ENCODE results near the gene FBXO28.

Gene FBXO28

GRCh38 chr1:224090116-224090515 lies 23.8 kb upstream of the FBXO28 start:
- no peak for ATAC-seq
- no peak for TF ChIP-seq BACH2 (CRISPR knock-in tag; IDR thresholded peaks at IDR 0.05; ENCODE audit: borderline replicate concordance)
- TF ChIP-seq CSDC2 (CRISPR knock-in tag; IDR thresholded peaks at IDR 0.05): no peak
- TF ChIP-seq ZFP3 (CRISPR knock-in tag; IDR thresholded peaks at IDR 0.05): no peak
- TF ChIP-seq ZFP30 (CRISPR knock-in tag; IDR thresholded peaks at IDR 0.05): no peak
- TF ChIP-seq TOX (CRISPR knock-in tag; IDR thresholded peaks at IDR 0.05; ENCODE audit: borderline replicate concordance): no peak
- no peak for TF ChIP-seq PPARA (CRISPR knock-in tag; IDR thresholded peaks at IDR 0.05; ENCODE audit: borderline replicate concordance)
- no peak for TF ChIP-seq SNAI2 (CRISPR knock-in tag; IDR thresholded peaks at IDR 0.05)
- TF ChIP-seq ISL1 (CRISPR knock-in tag; IDR thresholded peaks at IDR 0.05): no peak
- no peak for TF ChIP-seq ESRRG (CRISPR knock-in tag; IDR thresholded peaks at IDR 0.05)
- TF ChIP-seq ZC3H10 (CRISPR knock-in tag; IDR thresholded peaks at IDR 0.05): no peak
- TF ChIP-seq ARNTL (CRISPR knock-in tag; IDR thresholded peaks at IDR 0.05; ENCODE audit: borderline replicate concordance, low read depth): no peak
- no peak for TF ChIP-seq CSRNP3 (CRISPR knock-in tag; IDR thresholded peaks at IDR 0.05)
- no peak for TF ChIP-seq PATZ1 (CRISPR knock-in tag; IDR thresholded peaks at IDR 0.05; ENCODE audit: borderline replicate concordance)

GRCh38 chr1:224092111-224092510 lies 21.8 kb upstream of the FBXO28 start:
- ATAC-seq: no peak
- TF ChIP-seq ISL1 (CRISPR knock-in tag; IDR thresholded peaks at IDR 0.05) (no peak), TCF4 (CRISPR knock-in tag; IDR thresholded peaks at IDR 0.05; ENCODE audit: borderline replicate concordance) (no peak), ZFP3 (CRISPR knock-in tag; IDR thresholded peaks at IDR 0.05) (no peak), ZC3H10 (CRISPR knock-in tag; IDR thresholded peaks at IDR 0.05) (no peak), ZNF70 (CRISPR knock-in tag; IDR thresholded peaks at IDR 0.05) (no peak), BACH2 (CRISPR knock-in tag; IDR thresholded peaks at IDR 0.05; ENCODE audit: borderline replicate concordance) (no peak), CREB5 (CRISPR knock-in tag; IDR thresholded peaks at IDR 0.05; ENCODE audit: low read depth) (no peak), OSR1 (CRISPR knock-in tag; IDR thresholded peaks at IDR 0.05) (no peak)

GRCh38 chr1:224092601-224093000 lies 21.3 kb upstream of the FBXO28 start:
- TF ChIP-seq CREB5 (CRISPR knock-in tag; IDR thresholded peaks at IDR 0.05; ENCODE audit: low read depth): no peak
- no peak for TF ChIP-seq OSR1 (CRISPR knock-in tag; IDR thresholded peaks at IDR 0.05)
- no peak for TF ChIP-seq CSDC2 (CRISPR knock-in tag; IDR thresholded peaks at IDR 0.05)
- TF ChIP-seq ZFP30 (CRISPR knock-in tag; IDR thresholded peaks at IDR 0.05): no peak
- no peak for TF ChIP-seq RARB (CRISPR knock-in tag; IDR thresholded peaks at IDR 0.05)
- TF ChIP-seq ARNTL (CRISPR knock-in tag; IDR thresholded peaks at IDR 0.05; ENCODE audit: borderline replicate concordance, low read depth): no peak
- TF ChIP-seq POU6F1 (CRISPR knock-in tag; IDR thresholded peaks at IDR 0.05; ENCODE audit: borderline replicate concordance, low read depth): no peak
- TF ChIP-seq PATZ1 (CRISPR knock-in tag; IDR thresholded peaks at IDR 0.05; ENCODE audit: borderline replicate concordance): no peak
- no peak for TF ChIP-seq TCF4 (CRISPR knock-in tag; IDR thresholded peaks at IDR 0.05; ENCODE audit: borderline replicate concordance)
- no peak for TF ChIP-seq ZNF8 (CRISPR knock-in tag; IDR thresholded peaks at IDR 0.05)
- TF ChIP-seq TSHZ2 (CRISPR knock-in tag; IDR thresholded peaks at IDR 0.05): no peak
- TF ChIP-seq ESRRG (CRISPR knock-in tag; IDR thresholded peaks at IDR 0.05): no peak
- TF ChIP-seq CSRNP3 (CRISPR knock-in tag; IDR thresholded peaks at IDR 0.05): no peak
- no peak for TF ChIP-seq GLIS3 (CRISPR knock-in tag; IDR thresholded peaks at IDR 0.05)
- TF ChIP-seq SNAI2 (CRISPR knock-in tag; IDR thresholded peaks at IDR 0.05): no peak
- no peak for TF ChIP-seq ISL1 (CRISPR knock-in tag; IDR thresholded peaks at IDR 0.05)
- no peak for ATAC-seq

All from SK-N-SH treated with all-trans-retinoic acid at 6 μM for 48 hours (cell line).